Fibroblast of skin of right biceps (primary cell): Measurements from ENCODE around the gene ITPR2.
A peak's percentile ranks its signal among the peaks of the same experiment; 100 is the strongest.
"Not testable (repeated sequence)": the region's sequence is repeated elsewhere in the genome, so short reads cannot be mapped to it uniquely, and the experiment has no call there.

Experiments used
- DNase-seq: peaks from one replicate; pipeline ENCODE4 v3.0.0-alpha.2; 2013

Gene ITPR2

DNA sequence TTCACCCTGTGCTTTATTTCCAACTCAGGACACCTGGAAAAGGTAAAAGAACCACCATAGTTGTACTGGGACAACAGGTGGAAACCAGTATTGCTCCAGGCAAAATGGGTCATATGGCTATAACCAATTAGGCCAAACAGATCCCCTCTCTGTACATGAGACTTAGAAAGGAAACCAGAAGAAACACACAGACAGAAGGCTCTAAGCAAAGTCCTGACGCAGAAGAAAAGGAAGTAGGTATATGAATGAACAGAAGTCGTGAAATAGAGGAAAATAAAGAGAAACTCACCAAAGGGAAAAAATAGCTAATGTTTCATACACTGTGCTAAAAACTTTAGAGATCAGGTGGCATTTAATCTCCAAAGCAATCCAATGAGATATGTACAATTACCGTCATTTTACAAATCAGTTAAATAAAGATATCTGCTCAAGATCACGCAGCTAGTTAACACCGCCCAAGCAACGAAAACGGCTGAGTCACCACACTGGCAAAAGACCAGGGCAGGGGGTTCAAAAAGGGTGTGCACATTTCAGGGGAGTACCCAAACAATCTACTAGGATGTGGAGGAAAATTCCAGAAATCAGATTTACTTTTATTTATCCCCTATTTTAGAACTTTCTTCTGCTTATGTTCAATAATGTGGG, 82.3 kb downstream of the ITPR2 start:
- no peak for DNase-seq

DNA sequence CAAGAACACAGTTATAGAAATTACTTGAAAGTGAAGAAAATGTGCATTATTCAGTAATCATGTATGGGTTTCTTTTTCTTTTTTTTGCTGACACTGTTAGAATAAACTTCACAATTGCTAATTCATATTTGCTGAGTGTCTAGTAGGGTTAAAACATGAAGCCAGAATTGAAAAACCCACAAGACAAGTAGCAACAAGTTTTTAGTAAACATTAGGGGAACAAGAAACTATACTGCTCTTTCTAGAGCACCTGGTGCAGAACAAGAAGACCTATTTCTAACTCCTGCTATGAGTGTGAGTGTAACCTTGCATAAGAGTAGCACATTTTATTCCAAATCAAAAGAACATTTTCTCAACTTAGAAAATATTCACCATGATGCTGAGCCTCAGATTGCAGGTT, 83.2 kb downstream of the ITPR2 start:
- no peak for DNase-seq

DNA sequence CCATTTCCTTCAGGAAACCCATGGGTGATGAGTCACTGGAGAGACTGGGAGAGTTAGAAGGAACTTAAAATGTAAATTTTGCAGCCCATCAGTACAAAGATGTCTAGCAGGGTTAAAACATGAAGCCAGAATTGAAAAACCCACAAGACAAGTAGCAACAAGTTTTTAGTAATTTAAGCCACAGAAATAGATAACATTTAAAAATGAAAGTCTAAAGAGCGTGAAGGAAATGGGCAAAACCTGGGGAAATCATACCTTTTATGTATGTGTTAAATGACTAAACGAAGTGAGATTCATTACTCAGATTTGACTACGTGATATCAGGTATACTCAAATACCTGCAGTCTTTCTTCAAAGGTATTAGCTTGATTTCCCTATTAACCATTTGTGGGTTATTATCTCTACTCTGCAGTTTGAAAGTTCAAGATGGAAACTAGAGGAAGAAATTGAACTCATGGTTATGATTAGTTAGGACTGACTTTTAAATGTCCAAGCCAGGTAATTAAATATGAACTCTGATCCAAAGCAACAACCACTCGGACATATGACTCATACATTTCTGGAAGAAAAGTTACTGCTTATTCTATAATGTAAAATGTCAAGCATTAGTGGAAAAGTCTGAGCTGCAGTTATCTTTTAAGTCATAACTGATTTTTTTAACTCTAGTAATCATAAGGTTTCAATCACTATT, 84.1 kb downstream of the ITPR2 start:
- DNase-seq: peak; percentile 77

DNA sequence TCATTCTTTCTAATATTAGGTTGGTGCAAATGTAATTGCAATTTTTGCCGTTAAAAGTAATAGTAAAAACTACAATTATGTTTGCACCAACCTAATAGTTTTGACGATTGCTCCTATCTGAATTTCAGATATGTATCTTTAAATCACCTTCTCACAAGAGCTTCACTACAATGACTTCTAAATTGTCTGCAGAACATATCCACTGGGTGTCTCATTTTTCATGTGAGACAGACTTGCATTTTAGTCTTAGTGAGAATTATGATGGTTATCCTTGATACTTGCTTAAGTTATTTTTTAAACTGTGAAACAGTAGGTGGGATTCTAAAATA, 84.6 kb downstream of the ITPR2 start:
- no peak for DNase-seq

DNA sequence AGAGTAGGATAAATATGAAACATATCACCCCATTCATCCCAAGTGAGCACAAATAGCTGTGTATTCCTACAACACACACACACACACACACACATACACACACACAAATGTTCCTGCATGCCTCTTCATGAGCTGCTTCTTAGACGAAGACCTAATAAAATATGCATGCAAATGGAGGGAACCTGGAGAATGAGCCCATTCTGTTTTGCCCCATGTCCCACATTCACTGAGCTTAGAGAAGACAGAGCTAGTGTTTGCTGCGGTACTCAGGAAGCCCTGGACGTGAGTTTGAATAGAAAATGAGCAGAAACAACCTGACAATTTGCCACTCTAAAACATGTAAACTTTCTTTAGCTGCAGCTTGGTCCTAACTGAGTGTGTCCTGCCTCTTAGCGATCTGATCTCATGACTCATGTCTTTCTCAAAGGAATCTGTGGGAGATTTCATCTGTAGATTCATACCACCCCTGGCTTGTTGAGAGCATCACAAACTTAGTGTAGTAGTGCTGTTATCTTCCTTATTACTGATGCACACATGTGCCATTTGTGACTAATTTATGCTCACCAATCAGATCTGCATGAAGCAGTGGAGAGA, 86.8 kb downstream of the ITPR2 start:
- DNase-seq: peak; percentile 87

DNA sequence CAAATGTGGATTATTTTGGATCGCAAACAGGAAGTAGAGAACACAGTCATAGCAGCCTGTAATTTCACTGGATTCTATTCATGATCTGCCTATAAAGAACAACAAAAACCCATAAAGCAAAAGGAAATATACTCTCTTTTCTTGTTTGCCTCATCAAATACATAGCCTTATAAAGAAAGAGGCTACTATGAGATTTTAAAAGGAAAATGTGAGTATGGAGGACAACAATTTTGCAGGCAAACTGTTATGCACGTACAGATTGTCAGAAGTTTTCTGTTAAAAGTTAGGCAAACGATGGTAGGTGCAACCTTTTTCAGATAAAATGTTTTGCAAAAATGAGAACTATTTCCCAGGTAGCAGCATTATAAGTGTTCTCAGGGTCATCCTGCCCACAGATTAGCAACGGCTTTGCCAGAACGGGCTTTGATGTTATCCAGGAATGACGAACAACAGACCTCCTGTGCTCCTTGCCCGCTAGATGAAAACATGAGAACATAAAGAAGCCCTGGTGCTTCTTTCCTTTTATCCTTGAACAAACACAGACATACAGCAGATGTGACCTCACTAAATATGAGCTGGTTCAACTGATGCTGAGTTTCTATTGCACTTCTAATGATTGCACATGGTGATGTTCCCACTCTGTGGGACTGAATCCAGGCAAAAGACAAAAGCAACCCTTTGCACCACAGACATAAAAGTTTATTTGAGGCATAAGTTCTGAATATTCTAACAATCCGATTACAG, 88.1 kb downstream of the ITPR2 start:
- no peak for DNase-seq

DNA sequence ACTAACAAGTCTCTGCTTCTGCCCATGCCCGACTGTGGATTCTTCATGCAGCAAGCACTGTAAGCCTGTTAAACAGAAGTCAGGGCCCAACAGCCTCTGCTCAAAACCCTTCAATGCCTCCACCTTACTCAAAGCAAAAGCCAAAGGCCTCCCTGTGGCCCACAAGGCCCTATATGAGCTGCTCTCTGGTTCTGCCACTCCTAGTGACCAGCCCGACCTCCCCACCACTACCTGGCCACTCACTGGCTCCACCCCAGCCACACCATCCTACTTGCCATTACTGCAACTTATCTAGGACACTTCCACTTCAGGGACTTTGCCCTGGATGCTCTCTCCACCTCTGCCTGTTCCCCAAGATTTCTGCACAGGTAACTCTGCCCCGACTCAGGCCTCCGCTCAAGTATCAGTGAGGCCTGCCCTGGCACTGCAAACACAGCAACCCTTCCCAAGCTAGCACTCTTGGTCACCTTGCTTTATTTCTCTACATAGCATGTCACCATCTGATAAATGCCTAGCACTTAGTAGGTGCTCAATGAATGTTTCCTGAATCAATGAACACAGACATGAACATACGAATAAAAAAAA, 88.9 kb downstream of the ITPR2 start:
- DNase-seq: no peak

DNA sequence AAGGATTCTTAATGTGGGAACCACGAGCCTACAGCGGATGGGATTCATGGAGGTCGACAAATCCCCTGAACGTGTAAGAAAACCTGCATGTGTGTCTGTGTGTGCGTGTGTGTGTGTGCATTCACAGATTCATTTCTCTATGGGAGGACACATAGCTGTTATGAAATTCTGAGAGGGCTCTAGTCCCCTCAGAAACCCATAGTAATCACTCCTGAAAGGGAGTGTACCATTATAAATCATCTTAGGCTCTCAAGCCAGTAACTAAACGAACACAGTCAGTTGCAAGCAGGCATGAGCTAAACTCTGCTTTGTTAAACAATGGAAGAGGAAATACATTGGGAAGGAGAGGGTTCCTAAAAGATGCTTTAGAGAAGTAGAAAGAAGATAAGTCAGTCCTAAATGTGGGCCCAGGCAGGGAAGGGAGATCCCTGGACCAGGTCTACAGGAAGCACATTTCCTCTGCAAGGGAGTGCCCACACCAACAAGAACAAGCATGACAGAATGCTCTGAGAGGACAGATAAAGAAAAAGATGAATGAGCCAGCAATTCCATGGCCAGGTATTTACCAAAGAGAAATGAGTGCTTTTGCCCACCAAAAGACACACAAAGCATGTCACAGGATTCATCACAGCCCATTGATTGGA, 91.3 kb downstream of the ITPR2 start:
- no peak for DNase-seq

DNA sequence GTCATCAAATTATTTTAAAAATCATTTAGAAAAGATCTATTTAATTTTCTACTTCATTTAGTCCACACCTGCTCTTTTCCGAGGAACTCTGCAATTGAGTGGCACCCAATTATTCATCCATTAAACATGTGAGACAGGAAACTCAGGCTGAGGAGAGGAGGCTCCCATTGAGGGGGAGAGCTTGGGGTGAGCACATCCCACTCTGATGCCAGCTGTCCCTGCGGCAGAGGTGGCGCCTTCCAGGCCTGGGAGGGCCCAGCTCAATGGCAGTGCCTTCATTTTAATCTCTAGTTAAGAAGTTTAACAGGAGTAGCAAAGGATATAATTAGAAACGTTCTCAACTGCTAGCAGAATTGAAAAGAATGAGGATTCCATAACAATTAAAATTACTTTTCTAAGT, 92.0 kb downstream of the ITPR2 start:
- DNase-seq: no peak

DNA sequence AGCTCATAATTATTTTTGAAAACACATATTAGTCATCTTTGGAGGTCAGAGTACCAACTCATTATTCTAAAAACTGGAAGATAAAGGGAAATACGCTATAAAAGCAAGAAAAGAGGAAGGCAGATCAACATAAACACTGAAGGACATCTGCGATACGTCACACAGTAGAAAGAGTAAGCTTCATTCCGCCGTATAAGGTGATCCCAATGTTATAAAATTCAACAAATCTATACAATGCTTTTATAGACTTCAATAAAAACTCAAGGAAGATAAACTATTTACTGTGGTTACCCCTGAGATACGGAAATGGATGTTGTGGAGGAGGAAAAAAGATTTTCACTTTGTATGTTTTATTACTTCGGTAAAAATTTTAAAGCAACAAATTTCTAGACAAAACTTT, 92.6 kb downstream of the ITPR2 start:
- no peak for DNase-seq

DNA sequence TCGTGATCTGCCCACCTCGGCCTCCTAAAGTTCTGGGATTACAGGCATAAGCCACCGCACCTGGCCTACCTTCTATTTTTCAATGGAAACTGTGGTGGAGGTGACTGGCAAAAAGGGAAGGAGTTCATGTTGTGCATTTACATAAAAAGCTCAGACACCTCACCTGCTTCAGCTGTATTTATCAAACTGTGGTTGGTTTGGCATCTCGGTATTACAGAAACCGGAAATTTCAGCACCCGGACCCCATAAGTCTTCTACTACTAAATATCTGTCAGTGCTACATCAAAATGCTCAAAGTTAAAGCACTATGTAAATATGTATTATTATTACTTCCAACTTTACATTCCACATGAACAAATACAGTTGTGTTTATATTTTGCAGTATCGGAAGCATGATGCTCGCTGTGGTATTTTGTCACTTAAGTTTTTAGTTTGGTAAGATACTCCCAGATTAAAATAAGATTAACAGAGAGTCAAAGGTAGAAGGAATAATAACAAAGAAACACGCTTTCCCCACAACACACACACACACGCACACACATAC, 95.4 kb downstream of the ITPR2 start:
- no peak for DNase-seq

DNA sequence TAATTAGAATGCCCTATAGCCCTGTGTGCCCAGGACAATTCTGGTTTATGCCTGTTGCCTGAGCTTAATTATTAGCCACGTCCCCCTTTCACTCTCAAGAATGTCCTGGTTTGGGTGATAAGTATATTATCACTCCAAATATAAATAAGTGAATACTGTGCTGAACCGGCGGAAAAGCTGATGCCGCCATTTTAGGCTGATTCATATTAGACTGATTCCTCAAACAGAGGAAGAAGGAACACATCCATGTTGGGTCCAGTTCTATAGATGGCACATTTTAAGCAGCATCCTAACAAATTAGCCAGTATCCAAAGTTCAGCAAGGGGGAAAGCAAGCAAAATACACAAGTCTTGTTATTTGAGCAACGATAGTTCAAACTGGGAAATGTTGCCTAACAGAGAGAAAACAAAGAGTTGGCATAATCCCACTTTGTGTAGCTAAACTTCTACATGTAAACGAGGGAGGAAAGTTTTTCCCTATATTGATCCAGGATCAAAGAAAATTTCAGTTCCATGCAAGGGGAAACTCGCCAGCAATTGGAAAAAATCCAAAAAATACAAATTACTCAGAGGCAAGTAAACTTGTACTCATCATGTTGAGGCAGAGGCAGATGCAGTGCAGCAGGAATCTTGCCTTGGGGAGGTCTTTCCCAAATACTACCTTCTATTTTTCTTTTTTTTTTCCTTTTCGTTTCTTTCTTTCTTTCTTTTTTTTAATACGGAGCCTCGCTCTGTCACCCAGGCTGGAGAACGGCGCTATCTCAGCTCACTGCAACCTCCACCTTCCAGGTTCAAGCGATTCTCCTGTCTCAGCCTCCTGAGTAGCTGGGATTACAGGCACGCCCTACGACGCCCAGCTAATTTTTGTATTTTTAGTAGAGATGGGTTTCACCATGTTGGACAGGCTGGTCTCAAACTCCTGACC, 96.2 kb downstream of the ITPR2 start:
- DNase-seq: peak; percentile 46

DNA sequence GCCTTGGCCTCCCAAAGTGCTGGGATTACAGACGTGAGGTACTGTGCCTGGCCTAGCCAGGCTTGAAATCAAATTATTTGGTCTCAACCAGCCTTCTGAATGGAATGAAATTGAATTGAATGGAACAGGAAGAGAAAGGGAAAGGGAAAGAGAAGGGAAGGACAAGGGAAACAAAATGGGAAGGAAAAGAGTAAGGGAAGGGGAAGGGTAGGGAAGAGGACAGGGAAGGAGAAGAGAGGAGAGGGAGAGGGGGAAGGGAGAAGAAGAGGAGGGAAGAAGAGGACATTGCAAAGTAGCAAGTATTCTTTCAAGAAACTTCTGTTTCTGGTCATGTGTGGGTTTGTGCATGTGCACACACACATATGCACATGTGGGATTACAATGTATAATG, 97.8 kb downstream of the ITPR2 start:
- DNase-seq: no peak

DNA sequence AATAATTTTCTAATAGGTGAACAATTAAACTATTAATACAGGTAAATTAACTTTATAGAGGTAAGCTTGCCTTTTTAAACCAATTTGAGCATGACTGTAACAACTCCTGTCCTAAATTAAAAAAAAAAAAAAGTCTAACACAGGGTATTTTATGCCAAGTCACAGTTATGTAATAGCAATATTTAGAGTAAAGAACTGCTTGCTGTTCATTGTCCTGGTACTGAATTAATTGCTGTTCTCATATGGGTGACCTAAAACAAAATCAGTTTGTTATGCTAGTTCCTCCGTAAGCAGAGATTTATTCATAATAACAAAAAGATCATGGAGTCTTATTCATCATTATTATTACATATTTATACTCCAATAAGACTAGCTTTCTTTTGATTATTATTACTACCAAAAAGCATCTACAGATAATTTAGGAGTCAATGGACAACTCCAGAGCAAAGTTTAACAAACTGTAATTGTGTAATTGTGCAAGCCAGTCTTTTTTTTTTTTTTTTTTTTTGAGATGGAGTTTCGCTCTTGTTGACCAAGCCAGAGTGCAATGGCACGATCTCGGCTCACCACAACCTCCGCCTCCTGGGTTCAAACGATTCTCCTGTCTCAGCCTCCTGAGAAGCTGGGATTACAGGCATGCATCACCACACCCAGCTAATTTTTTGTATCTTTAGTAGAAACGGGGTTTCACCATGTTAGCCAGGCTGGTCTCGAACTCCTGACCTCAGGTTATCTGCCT, 98.3 kb downstream of the ITPR2 start:
- DNase-seq: no peak

DNA sequence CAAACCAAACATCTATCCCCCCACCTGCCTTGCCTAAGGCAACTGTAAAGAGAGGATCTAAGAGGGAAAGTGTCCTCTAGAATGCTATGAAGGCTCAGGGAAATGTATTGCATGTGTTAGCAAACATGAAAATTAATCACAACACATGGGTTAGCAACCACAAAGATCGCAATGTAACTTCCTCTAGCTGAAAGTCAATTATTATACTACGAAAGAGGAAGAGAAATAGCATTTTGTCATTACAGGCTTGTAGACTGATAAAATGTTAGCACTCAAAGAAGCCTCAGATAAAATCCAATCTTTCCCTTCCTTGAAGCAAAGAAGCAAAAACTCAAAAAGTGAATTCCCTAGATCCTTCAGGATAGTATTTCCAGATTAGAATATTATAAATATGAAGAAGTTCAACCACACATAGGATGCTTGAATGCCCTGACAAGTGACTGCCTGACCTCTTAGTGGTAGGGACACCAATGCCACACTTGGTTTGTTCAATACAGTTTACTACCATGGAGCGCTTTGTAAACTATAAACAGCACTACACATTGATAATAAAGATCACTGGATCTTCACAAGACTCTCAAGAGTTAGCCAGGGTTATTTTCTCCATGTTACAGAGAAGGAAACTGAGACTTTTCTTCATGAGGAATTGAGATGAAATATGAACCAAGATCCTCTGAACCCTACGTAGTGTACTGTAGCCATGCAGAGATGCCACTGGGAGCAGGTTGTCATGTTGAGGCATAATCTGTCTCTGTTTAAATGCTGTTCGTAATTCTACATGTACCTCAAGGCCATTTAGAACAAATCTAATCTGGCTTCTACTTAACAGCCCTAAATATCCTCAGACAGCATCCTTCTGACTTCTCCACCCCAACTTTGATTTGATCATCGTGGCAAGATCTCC, 100.7 kb downstream of the ITPR2 start:
- DNase-seq: no peak

DNA sequence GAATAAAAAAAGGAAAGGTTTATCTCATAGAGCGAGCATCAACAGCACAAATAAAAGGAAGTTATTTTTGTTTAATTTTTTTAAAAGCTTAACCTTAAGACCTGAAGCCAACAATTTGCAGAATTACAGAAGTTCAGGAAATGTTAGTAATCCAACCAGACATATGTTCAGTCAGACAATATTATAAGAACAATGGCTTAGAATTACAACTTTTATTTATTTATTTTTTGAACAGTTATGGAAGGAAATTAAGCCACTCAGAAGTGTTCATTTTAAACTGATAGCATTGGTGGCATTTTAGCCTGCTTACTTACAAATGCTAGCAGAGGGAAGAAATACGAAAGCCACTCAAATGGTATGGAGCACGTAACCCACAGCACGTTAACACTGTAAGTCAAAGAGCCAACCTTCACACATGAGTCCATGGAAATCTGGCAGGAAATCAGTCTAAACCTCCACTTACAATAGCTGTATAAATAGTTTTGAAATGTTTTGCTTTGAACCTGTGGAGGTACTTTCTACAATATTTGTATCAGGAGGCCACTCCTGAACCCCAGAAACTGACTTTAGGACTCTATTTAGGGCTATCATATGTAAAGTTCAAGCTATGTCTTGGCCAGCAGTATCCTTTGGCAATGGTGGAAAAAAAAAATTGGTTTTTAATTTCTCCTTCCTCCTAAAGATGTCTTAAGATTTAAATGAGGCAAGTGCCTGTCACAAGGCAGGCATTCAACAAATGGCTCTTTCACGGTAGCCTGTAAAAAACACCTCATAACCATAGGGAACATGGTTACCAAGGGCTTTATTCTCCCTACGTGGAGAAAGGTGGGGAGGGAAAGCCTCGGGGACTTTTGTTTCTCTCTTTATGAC, 102.3 kb downstream of the ITPR2 start:
- no peak for DNase-seq

DNA sequence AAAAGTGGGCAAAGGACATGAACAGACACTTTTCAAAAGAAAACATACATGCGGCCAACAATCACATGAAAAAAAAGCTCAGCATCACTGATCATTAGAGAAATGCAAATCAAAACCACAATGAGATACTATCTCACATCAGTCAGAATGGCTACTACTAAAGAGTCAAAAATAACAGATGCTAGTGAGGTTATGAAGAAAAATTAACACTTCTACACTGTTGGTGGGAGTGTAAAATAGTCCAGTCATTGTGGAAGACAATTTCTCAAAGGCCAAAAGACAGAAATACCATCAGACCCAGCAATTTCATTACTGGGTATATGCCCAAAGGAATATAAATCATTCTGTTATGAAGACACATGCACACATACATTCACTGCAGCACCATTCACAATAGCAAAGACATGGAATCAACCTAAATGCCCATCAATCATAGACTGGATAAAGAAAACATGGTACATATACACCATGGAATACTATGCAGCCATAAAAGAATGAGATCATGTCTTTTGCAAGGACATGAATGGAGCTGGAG, 103.8 kb downstream of the ITPR2 start:
- not testable (repeated sequence) for DNase-seq
